AG04450 (cell line): ENCODE results near the gene HIBCH. TPM values are rescaled to one million over a fixed set of nuclear protein-coding genes. Genes with fewer than 3 reads are reported as not detected.
A peak's percentile ranks its signal among the peaks of the same experiment; 100 is the strongest.

Source experiments
- CTCF ChIA-PET: fragments of 300-600, 350-600 bp; formaldehyde crosslinking; extraction: SDS; loops from one replicate; lab custom pipeline; 2022; ENCODE audit warnings: antibody characterized with exemption, inconsistent platforms; lab: Charles Lee
- POLR2A ChIA-PET: fragments of 350-600 bp; formaldehyde crosslinking; extraction: SDS; loops from one replicate; lab custom pipeline; 2021; ENCODE audit warnings: antibody characterized with exemption, inconsistent platforms; lab: Yijun Ruan, JAX
- DNase-seq: peaks from one replicate; pipeline ENCODE4 v3.0.0-alpha.2; 2011; ENCODE audit warnings: low read depth, low spot score
- H3K27ac ChIP-seq: one replicate; pipeline ENCODE4 v1.5.1; 2012; ENCODE audit warnings: low read depth, low read length, control low read depth
- H3K27me3 ChIP-seq: one replicate; pipeline ENCODE4 v1.6.0; 2012; ENCODE audit warnings: low read length; ENCODE audit not compliant: control insufficient read depth, insufficient read depth
- H3K4me3 ChIP-seq: 2 replicates; pipeline ENCODE4 v1.5.1; 2011; ENCODE audit warnings: mild to moderate bottlenecking, low read depth, low read length, control low read depth
- H3K9me3 ChIP-seq: 2 replicates; pipeline ENCODE4 v1.5.1; 2012; ENCODE audit warnings: low read length; ENCODE audit not compliant: control insufficient read depth, insufficient read depth
- polyA plus RNA-seq: library from polyadenylated mRNA; depleted of rRNA; stranded (reverse); fragments of >200 nt; gene quantifications from 2 replicates; pipeline ENCODE4 v1.2.3, GENCODE V29; 2011
- TF ChIP-seq, protein P1 (sequence below): IDR thresholded peaks from 2 replicates; pipeline ENCODE4 v1.5.1; 2011; ENCODE audit warnings: low read depth, low read length, control low read depth, inconsistent platforms

Gene HIBCH
- polyA plus RNA-seq, 1 experiment = 23.8 TPM

DNA sequence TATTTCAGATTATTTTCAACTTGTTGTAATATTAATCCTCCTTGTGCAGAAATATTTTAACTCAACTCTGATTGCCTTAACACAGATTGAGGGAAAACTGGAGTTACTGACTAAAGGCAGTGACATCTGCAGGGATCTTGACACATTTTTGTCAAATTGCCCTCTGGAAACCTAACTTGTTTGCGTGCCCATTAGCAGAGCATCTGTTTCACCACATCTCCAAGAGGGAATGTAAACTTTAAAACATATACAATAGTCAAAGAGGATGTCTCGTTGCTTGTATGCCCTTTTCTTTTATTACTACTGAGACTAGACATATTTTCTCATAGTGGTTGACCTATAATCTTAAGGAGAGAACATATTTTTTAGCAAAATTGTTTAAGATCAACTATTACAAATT lies 38.0 kb upstream of the HIBCH start:
- Histone ChIP-seq H3K27me3 (no peaks in the 10 kb centered on the region), H3K9me3 (no peaks in the 10 kb centered on the region), H3K27ac (no peak overlapping the region), H3K4me3 (no peak overlapping the region)
- POLR2A ChIA-PET = no interaction called here
- TF ChIP-seq, protein P1, sequence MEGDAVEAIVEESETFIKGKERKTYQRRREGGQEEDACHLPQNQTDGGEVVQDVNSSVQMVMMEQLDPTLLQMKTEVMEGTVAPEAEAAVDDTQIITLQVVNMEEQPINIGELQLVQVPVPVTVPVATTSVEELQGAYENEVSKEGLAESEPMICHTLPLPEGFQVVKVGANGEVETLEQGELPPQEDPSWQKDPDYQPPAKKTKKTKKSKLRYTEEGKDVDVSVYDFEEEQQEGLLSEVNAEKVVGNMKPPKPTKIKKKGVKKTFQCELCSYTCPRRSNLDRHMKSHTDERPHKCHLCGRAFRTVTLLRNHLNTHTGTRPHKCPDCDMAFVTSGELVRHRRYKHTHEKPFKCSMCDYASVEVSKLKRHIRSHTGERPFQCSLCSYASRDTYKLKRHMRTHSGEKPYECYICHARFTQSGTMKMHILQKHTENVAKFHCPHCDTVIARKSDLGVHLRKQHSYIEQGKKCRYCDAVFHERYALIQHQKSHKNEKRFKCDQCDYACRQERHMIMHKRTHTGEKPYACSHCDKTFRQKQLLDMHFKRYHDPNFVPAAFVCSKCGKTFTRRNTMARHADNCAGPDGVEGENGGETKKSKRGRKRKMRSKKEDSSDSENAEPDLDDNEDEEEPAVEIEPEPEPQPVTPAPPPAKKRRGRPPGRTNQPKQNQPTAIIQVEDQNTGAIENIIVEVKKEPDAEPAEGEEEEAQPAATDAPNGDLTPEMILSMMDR = no peak
- DNase-seq = peak; percentile 36
- CTCF ChIA-PET = no interaction called here

DNA sequence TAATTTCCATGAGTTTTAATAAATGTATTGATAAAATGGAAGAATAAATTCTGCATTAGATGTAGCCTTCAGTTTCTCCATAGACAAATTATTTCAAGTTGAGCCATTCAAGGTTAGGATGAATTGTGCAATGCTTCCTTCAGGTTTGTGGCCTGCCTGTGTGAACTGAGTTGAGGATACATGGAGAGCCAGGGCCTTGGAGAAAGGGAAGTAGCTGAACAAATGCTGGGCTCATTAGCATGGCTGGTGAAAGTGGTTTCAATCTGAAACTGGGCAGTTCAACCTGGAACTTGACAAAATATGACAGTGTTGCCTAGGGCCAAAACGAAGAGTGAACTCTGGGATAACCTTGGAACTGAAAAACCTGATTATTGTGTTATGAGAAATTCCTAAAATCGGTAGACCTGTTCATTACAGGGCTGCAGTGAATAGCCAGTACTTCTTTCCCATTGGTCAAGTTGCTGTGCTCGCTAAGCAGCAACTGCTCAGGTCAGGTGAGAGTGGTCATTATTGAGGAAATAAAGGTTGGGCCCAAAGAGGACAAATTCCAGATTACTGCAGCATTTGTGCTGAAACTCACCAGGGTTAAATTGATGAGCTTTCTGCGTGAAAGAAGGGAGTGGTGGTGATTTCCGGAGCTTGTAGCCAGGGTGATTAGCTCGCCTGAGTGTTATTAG lies 36.5 kb upstream of the HIBCH start:
- ChIA-PET CTCF (interaction anchor here (2.9 kb wide), 1 partner anchor 12 kb away, joined by 15 read pairs; the partner anchor contains the start of gene INPP1), POLR2A (no interaction called here)
- Histone ChIP-seq H3K9me3 (no peaks in the 10 kb centered on the region), H3K27ac (no peak overlapping the region), H3K4me3 (no peak overlapping the region), H3K27me3 (no peaks in the 10 kb centered on the region)
- DNase-seq = no peak
- TF ChIP-seq, protein P1 = no peak

DNA sequence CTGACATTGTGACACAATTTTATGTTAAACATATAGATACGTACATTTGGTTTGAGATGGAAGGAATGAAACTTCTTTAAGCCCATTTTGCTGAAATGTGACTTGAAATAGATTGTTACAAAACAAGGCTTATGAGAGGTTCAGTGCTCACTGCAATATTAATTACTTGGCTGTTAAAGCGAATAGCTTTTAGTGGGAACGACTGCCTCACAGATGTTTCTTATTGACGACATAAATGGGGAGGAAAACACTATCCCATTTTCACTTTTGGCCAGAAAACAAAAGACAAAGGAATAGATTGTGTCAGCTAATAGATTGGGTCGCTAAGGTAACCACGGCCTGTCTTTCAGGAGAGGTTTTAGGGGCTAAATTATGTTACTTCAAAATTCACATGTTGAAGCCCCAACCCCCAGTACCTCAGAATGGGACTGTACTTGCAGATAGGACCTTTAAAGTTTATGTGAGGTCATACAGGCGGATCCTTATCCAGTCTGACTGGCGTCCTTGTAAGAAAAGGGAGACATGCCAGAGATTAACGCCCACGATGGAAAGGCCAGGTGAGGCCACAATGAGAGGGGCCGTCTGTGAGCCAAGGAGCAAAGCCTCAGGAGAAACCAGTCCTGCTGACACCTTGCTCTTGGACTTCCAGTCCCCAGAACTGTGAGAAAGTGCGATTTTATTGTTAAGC lies 34.5 kb upstream of the HIBCH start:
- POLR2A ChIA-PET = no interaction called here
- H3K27ac ChIP-seq = no peak overlapping the region
- no peak for DNase-seq

DNA sequence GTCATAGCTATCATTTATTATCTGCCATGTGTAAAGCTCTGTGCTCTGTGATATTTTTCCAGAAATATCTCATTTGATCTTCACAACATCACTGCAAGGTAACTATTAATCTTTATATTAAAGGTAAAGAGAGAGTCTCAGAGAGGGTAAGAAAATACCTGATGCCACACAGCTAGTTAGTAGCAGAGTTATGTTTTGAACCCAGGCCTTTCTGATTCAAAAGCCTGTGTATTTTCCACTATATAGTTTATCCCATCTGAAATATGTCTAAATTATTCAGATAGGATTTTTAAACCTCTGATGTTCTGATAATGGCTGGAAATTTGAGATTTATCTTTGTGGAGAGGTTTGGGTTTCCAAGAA lies 33.9 kb upstream of the HIBCH start:
- TF ChIP-seq, protein P1 = no peak
- Histone ChIP-seq H3K4me3 (no peak overlapping the region), H3K27ac (no peak overlapping the region), H3K27me3 (no peaks in the 10 kb centered on the region), H3K9me3 (no peaks in the 10 kb centered on the region)
- no peak for DNase-seq
- ChIA-PET POLR2A (no interaction called here), CTCF (interaction anchor here (1.2 to 2.9 kb wide), 3 partner anchors 9 to 264 kb away, joined by 5 to 15 read pairs (median 6); partner anchors contain the start of gene INPP1)

More for the DNA sequence above, 34.5 kb upstream of the HIBCH start:
- TF ChIP-seq, protein P1 = no peak
- no peaks in the 10 kb centered on the region for H3K9me3 ChIP-seq
- H3K4me3 ChIP-seq = no peak overlapping the region
- CTCF ChIA-PET = interaction anchor here (2.9 kb wide), 1 partner anchor 10 kb away, joined by 15 read pairs; the partner anchor contains the start of gene INPP1
- H3K27me3 ChIP-seq = no peaks in the 10 kb centered on the region
